ENCODE data around the gene TRMU. TPM values are rescaled to one million over a fixed set of nuclear protein-coding genes. Genes with fewer than 3 reads are reported as not detected.

TRMU gene
- total and polyA plus RNA-seq, 2 of the 4 experiments (the other 2 are of a cell fraction) = 19.0 to 36.4 TPM

- BruUV-seq (replicated peaks) = no TSS peak
- Histone ChIP-seq H3K27ac (ENCODE audit: insufficient read depth, low read length) (no peak overlapping the region), H3K36me3 (ENCODE audit: control insufficient read depth, insufficient read depth, low read length) (peaks cover 37% of the 10 kb centered on the region), H3K9me1 (ENCODE audit: insufficient read depth, low read length) (no peaks in the 10 kb centered on the region), H3K4ac (ENCODE audit: low read depth, low read length) (no peak overlapping the region), H3K9ac (ENCODE audit: low read depth, low read length) (no peak overlapping the region), H4K91ac (ENCODE audit: insufficient read depth, low read depth, low read length) (no peak overlapping the region), H3K4me1 (ENCODE audit: control insufficient read depth, insufficient read depth, low read length) (no peaks in the 10 kb centered on the region), H2BK5ac (ENCODE audit: low read depth, low read length, poor library complexity, severe bottlenecking) (no peak overlapping the region), H4K5ac (ENCODE audit: low read depth, low read length) (no peak overlapping the region), H2BK15ac (ENCODE audit: low read depth, low read length) (no peak overlapping the region), H3K9me3 (ENCODE audit: control insufficient read depth, insufficient read depth, low read length) (no peaks in the 10 kb centered on the region), H2AFZ (replicated peaks; ENCODE audit: low read length, poor library complexity) (no peak overlapping the region), H2AK9ac (replicated peaks; ENCODE audit: low read depth, low read length, poor library complexity) (no peak overlapping the region), H3K27me3 (ENCODE audit: control insufficient read depth, insufficient read depth, low read length) (0 out of 2 replicates have a peak, but pooled peaks cover 2% of the 10 kb centered on the region), H4K8ac (ENCODE audit: low read depth in 2 of 2, low read length in 2 of 2) (no peak overlapping the region), H4K20me1 (ENCODE audit: insufficient read depth, low read length) (peaks cover 23% of the 10 kb centered on the region), H3K79me1 (ENCODE audit: low read depth in 1 of 2, low read length in 2 of 2) (no peaks in the 10 kb centered on the region; a peak in 2 of 4 replicates), H3K4me2 (ENCODE audit: low read depth, low read length) (no peak overlapping the region), H2AK5ac (ENCODE audit: low read depth, low read length) (no peak overlapping the region), H2BK120ac (ENCODE audit: low read depth, low read length) (no peak overlapping the region), H2BK20ac (ENCODE audit: low read depth, low read length) (no peak overlapping the region), H3K23ac (ENCODE audit: low read depth, low read length) (no peak overlapping the region), H3K14ac (replicated peaks; ENCODE audit: low read depth, low read length) (no peak overlapping the region), H3K18ac (ENCODE audit: low read depth, low read length) (no peak overlapping the region), H3K4me3 (ENCODE audit: insufficient read depth, low read depth, low read length) (no peak overlapping the region), H3K56ac (ENCODE audit: extremely low read depth, insufficient read depth, low read length) (no peak overlapping the region)
- no peak for DNase-seq
- dilution Hi-C loops (cut with HindIII; ENCODE audit: low sequenced_read_pairs, unreplicated experiment) (no loop called here), intact Hi-C loops (cut with micrococcal nuclease) (no loop called here), in situ Hi-C loops (cut with MboI; ENCODE audit: low sequenced_read_pairs) (no loop called here)
- WGBS, 2 experiments (ENCODE audit: extremely low coverage in 2 of 2, insufficient read length in 1 of 2) = 96% methylated on average over 6 of the region's 19 CpGs; no CpG with 5 or more reads in 1 of the 2 experiments
- TF ChIP-seq NFE2L2 (IDR thresholded peaks at IDR 0.05; ENCODE audit: low read depth, low read length) (no peak), RCOR1 (IDR thresholded peaks at IDR 0.05; ENCODE audit: insufficient replicate concordance, low read length) (no peak), POLR2A (IDR thresholded peaks at IDR 0.05; ENCODE audit: low read depth, low read length) (no peak), CEBPB (IDR thresholded peaks at IDR 0.05; ENCODE audit: low read depth, low read length) (no peak), CTCF (conservative IDR thresholded peaks at IDR 0.05; ENCODE audit: low read depth, low read length) (no peak), RFX5 (IDR thresholded peaks at IDR 0.05; ENCODE audit: low read depth, low read length) (no peak), FOS (IDR thresholded peaks at IDR 0.05; ENCODE audit: low read depth, low read length) (no peak), MAZ (IDR thresholded peaks at IDR 0.05; ENCODE audit: borderline replicate concordance, low read depth, low read length) (no peak), BHLHE40 (IDR thresholded peaks at IDR 0.05; ENCODE audit: low read depth, low read length) (no peak)
- POLR2A ChIA-PET (ENCODE audit: unreplicated experiment) = no interaction called here
- no peak for ATAC-seq (ENCODE audit: low read depth)
- CTCF ChIA-PET = no interaction called here
Measured at GRCh38 chr22:46357711-46358520, 22.4 kb downstream of the TRMU start.
